ENCODE measurements around the gene WWOX.

The WWOX gene

DNA sequence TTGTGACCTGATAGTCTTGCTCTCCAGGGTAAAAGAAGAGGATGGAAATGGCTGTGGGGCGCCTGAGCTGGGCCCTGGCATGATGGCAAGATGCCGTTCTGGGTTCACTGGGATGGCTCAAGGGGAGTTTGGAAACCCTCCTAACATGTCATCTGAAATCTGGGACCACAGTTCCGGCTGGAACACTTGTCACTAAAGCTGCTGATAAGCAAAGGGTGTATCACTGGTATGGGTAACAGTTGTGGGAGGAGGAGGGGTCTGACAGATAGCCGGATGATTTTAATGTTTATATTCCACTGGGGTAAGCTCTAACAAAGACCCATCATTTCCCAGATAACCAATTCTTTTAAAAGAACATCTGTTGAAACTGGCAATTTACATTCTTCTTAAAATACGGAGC is 390.2 kb downstream of the WWOX start:
- DNase-seq (ENCODE audit: insufficient read length, low spot score) (no peak), FAIRE-seq (no peak)
- TF ChIP-seq, protein P1, sequence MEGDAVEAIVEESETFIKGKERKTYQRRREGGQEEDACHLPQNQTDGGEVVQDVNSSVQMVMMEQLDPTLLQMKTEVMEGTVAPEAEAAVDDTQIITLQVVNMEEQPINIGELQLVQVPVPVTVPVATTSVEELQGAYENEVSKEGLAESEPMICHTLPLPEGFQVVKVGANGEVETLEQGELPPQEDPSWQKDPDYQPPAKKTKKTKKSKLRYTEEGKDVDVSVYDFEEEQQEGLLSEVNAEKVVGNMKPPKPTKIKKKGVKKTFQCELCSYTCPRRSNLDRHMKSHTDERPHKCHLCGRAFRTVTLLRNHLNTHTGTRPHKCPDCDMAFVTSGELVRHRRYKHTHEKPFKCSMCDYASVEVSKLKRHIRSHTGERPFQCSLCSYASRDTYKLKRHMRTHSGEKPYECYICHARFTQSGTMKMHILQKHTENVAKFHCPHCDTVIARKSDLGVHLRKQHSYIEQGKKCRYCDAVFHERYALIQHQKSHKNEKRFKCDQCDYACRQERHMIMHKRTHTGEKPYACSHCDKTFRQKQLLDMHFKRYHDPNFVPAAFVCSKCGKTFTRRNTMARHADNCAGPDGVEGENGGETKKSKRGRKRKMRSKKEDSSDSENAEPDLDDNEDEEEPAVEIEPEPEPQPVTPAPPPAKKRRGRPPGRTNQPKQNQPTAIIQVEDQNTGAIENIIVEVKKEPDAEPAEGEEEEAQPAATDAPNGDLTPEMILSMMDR (IDR thresholded peaks at IDR 0.05; ENCODE audit: insufficient read depth, missing control alignments), result no peak

DNA sequence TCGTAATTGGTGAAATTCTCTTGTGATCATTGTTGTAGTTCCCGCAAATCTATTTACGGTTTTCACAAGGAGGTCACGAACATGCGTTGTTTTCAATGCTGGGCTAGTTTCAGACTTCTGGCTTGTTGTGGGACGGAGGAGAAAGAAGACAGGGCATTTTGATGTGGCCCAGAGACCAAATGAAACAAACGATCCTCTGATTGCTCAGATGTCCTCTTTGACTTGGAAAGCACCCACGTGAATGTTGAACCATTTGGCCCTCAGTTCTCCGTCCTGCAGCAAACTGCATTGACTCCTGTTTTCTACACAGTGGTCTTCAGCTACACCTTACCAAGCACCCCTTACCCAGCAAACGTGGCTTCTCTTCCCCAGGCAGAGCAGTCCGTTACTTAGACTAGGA is 391.0 kb downstream of the WWOX start:
- TF ChIP-seq, protein P1 (IDR thresholded peaks at IDR 0.05; ENCODE audit: insufficient read depth, missing control alignments), result no peak
- FAIRE-seq (no peak), DNase-seq (ENCODE audit: insufficient read length, low spot score) (no peak)

DNA sequence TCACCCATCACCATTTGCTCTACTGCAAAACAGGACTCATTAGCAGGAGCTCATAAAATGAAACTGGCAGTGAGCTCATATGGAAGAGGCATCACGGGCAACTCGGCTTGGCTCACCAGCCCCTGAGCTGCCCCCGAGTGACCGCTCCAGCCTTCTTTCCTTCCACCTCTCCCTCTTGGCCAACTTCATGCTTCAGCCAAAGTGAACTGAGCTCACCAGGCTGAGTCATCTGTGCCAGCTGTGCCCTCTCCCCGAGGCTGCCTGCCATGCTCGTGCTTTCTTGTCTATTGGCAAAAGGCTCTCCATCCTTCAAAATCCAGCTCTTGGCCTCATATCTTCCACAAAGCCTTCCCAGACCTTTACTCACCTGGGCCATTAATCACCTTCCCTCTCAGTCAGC is 391.4 kb downstream of the WWOX start:
- TF ChIP-seq, protein P1 (IDR thresholded peaks at IDR 0.05; ENCODE audit: insufficient read depth, missing control alignments), result no peak
- no peak for DNase-seq (ENCODE audit: insufficient read length, low spot score)
- no peak for FAIRE-seq

DNA sequence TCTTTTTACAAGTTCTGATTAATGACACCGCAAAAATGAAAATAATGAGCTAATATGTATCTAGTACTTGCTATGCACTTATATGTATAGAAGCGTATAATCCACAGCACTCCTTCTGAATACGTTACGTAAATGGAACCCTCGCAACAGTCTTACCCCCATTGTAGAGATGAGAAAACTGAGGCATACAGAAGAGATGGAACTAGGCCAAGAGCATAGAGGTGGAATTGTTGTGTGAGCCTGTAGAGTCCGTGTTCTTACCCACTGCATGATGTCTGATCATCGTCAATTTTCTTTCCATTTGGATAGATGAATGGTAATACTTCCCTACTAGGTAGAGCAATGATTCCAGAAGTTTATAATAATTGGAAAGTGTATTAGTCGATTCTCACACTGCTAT is 394.1 kb downstream of the WWOX start:
- no peak for FAIRE-seq
- TF ChIP-seq, protein P1 (IDR thresholded peaks at IDR 0.05; ENCODE audit: insufficient read depth, missing control alignments), result no peak
- DNase-seq (ENCODE audit: insufficient read length, low spot score), result no peak

DNA sequence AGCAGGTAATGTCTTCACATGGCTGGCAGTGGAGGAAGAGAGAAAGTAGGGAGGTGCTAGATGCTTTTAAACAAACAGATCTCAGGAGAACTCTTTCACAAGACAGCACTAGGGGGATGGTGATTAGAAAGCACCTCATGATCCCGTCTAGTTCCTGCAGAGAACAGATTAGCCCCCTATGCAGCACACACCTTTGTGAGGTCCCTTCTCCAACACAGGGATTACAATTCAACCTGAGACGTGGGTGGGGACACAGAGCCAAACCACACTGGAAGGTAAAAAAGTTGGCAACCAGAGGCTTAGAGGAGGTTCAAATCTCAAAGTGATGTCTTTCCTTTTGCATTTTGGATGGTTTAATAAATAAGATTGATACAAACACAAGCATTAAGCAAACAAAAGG is 394.7 kb downstream of the WWOX start:
- no peak for FAIRE-seq

DNA sequence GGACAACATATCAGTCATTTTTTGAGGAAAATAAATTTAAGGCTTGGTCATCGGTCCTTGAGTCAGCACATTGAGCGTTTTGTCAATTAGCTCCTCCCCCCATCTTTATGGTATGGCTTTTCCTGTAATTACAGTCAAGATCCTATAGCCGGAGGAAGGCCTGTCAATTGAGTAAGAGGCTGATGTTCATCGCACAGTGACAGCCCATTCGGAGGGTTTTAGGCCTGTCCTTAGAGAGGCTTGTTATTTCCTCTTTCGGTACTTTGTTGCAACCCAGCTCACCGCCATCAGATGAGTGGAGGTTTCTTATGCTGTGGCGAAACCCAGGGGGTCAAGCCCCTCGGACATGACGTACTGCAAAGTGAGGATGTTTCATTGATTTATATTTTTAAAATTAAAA is 395.2 kb downstream of the WWOX start:
- TF ChIP-seq, protein P1 (IDR thresholded peaks at IDR 0.05; ENCODE audit: insufficient read depth, missing control alignments), result no peak
- DNase-seq (ENCODE audit: insufficient read length, low spot score) (no peak), FAIRE-seq (no peak)

More for the DNA sequence above, 394.7 kb downstream of the WWOX start:
- TF ChIP-seq, protein P1 (IDR thresholded peaks at IDR 0.05; ENCODE audit: insufficient read depth, missing control alignments), result no peak
- DNase-seq (ENCODE audit: insufficient read length, low spot score), result no peak

DNA sequence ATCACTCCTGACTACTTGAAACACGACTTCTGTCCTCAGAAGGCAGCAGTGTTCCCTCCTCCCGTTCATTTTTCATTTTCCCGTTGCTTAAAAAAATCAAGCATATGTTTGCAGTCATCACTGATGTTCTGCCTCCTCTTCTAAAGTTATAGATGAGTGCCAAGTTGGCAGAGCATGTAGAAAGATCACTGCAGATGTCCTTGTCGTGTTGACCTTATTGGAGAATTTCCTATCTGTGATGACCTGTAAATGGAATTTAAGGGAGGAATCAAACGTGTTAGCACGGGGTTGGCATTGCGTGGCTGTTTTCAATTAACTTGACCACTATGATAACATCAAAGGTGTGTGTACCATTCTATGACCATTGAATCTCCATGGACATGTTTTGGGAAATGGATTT is 396.7 kb downstream of the WWOX start:
- FAIRE-seq, result no peak
- DNase-seq (ENCODE audit: insufficient read length, low spot score), result no peak
- TF ChIP-seq, protein P1 (IDR thresholded peaks at IDR 0.05; ENCODE audit: insufficient read depth, missing control alignments), result no peak
